Fibroblast of peridontal ligament (primary cell): ENCODE data around the gene SRD5A1.

Experiments used
- DNase-seq: peaks from one replicate; pipeline ENCODE4 v3.0.0-alpha.2; 2010; ENCODE audit errors: extremely low read depth

The SRD5A1 gene

DNA sequence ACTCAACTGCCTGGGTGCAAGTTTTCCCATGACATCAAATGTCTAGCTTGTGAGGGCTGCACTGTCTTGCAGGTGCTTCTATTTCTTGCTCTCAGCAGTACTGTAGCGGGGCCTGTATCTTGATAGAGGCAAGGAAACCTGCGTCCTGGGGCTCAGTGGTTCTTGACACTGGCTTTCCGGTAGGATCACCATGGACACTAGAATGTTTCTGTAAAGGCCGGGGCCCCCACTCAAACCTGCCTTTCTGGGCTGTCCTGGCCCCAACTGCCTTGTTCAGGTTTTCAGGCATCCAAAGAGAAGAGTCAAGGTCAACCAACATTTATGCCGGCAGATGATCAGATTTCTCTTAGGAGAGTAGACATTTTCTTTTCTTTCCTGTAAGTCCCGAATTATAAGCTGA is 53.3 kb downstream of the SRD5A1 start:
- DNase-seq = no peak

DNA sequence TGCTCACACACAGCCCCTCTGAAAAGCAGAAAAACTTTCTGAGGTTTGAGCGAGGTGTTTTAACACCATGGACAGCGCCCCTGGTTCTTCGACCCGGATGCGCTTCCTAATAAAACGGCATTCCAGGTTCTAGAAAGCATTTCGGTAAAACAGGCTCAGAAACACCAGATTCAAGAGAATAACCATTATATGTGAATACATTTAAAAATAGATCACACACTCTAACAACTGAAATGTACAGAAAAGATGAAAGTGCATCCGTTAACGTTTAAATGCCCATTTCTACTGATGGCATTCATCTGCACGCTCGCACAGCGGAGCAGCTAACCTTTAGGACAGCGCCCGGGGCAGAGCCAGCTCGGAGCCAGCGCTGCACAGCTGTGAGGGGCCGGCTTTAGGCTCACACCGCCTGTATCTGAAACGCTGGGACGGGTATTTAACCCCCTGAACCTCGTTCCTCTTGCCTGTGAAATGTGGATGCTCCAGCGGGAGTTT is 53.7 kb downstream of the SRD5A1 start:
- DNase-seq = peak; percentile 61

DNA sequence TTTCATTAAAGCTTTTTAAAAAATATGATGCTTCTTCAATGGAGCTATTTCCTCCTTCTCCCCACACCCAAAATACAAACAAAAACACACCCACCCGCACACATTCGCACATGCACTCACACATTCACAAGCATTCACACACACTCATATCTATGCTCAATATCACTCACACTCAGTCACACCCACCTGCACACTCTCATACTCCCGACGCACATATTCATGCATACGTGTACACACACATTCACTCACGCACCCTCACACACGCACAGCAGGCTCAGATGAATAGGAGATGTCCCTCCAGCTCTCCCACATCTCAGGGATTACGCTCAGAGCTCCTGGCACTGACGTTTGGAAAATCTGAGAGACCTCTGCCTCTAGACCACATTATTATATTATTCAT is 54.3 kb downstream of the SRD5A1 start:
- no peak for DNase-seq

DNA sequence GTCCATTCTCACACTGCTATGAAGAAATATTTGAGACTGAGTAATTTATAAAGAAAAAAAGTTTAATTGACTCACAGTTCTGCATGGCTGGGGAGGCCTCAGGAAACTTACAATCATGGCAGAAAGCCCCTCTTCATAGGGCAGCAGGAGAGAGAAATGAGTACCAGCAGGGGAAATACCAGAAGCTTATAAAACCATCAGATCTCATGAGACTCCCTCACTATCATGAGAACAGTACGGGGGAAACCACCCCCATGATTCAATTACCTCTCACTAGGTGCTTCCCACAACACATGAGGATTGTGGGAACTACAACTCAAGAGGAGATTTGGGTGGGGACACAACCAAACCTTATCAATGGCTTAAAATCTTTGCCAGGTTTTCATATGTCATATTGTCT is 59.7 kb downstream of the SRD5A1 start:
- DNase-seq = no peak

DNA sequence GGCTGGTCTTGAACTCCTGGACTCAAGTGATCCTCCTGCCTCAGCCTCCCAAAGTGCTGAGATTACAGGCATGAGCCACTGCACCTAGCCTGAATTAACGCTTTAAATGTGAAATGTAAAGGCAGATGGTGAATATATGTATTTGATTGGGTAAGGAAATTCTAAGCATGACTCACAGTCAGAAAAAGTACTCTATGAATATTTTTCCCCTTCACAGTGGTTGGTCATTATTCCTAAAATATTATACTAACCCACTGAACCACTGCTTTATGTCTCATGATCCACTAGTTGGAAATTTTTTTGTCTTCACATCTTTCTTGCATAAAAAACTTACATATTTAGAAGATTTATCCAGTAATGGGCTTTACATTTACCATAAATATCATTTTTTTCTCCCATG is 65.5 kb downstream of the SRD5A1 start:
- DNase-seq = no peak

DNA sequence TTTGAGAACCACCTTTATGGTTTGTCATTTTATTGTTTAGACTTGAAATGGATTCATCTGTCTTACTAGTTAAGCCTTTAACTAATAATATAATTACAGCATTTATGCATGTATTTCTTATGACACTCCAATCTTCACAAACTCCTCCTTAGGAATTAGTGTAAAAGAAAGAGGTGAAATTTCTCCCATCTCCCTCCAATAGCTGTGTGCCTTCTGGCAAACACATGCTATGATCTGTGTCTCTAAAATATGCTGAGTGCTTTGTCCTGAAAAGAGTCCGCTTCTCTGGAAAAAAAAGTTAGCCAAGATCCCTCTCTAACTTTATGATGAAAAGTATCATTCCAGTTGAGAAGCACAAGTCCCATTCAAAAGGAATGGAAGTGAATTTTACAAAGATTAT is 66.1 kb downstream of the SRD5A1 start:
- no peak for DNase-seq

DNA sequence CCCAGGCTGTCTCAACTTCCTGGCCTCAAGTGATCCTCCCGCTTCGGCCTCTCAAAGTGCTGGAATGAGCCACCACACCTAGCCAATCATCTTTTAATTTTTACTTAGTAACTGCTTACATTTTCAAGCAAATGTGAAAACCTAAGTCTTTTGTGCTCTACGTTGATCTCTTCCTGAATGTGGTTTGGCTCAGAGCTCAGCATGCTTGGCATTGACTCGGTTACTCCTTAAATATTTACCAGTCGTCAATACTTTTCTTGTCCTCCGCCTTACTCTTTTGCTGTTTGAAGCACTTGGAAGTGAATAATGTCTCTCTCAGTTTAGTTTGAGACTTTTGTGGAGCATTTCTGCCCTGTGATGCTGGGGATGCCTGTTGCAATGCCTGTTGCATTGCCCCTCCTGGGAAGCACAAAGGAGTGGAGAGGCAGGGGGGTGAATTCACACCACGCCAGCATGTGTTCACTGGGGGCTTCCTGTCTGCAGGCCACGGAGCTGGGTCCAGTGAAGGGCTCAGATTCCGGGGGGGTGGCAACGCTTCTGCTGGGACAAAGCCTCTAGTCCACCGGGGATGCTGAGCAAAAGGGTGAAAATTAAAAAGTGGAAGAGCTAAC is 66.9 kb downstream of the SRD5A1 start:
- no peak for DNase-seq

DNA sequence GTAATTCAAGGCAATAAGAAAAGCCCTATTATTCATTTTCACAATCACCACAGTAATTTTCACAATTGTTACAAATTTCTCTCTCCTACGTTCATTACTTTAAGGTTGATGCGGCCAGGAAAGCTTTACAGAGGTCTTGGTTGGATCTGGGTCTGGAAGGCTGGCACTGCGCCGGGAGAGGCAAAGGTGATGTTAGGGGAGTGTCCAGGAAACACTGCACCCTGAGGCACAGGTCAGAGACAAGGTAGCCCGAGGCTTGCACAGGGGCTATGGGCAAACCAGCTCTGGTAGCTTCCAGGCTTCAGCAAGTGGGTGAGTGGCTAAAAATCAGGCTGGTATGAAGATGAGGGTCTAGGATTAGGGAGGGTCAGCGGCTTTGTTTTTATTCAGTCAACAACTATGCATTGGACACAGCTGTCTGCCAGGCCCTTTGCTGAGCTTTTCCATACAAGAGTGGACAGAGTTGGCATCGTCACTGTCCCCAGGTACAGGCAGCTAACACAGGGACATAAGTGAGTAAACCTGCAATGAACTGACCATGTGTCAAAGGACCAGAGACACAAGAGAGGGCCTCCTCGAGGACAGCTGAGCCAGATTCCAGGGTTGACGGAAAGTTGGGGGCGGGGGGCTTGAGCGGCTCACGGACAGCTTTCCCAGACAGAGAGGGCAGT is 67.6 kb downstream of the SRD5A1 start:
- DNase-seq = no peak

GRCh38 chr5:6701491-6701890 is 68.3 kb downstream of the SRD5A1 start:
- DNase-seq = no peak

DNA sequence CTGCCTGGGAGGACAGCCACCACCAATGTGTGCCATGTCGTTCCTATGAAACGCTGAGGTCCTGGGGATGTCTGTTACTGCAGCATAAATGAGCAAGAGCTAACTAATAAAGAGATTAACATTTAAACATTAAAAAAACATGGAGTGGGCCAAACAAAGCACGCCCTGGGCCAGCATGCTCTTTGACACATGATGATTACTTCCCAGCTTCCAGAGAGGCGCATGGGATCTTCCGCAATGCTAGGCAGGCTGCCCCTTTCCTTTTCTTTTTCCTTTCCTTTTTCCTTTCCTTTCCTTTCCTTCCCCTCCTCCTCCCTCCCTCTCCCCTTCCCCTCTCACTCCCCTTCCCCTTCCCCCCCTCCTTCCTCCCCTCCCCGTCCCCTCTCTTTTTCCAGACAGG is 69.4 kb downstream of the SRD5A1 start:
- DNase-seq = no peak

DNA sequence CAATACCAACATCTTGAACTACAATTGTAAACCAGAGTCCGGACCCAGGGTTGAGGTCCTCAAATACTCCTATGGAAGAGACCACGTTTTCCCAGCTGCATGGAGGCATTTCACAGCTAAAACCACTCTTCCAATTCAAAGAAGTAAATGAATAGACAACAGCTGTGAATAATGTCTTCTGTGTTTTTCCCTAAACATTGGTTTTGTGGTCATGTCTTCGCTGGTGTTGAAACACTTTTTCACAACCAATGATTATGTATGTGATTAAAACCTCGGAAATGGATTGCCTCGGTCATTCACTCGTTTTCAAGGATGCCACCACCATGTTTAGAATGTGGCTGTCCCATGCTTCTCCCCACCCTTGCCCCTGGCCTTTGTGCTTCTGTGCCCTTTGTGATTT is 70.6 kb downstream of the SRD5A1 start:
- peak; percentile 57 for DNase-seq

DNA sequence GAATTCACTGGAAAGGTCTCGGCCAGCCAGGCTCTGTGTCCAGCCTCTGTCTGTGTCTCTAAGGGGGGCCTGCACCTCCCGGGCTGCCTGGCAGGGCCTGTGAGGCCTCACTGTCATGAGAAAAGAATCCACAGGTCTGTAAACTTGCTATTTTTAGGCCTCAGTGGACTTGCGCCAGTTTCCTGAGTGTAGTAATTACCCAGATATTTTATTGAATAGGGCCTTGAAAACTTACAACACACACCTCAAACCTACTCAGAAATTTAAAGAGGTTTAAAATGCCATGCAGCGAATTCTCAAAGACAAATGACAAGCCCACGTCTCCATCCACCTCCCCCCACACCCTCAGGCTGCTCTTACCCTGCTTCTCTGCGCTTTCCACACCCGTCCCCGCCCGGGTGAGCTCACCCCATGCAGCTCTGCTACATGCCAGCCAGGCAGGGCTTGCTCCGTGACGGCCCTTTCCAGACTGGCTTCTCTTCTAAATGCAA is 71.2 kb downstream of the SRD5A1 start:
- peak; percentile 80 for DNase-seq

DNA sequence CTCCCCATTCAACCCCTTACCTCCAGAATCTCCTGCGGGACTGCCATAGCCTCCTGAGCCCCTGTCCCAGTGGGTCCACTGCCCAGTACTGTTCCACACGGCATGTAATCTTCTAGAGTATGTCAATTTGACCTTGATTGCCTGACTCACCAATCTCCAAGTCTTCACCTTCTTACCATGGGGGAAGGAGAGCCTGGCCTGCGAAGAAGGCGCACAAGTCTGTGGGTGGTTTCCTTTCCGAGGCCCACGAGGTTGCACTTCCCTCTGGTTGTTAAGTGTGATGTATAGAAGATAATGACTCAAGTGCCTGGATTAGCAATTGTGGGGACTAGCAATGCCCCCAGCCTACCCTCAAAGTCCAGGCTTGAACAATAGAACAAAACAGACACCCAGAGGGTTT is 71.8 kb downstream of the SRD5A1 start:
- DNase-seq = no peak

GRCh38 chr5:6705959-6706358 is 72.7 kb downstream of the SRD5A1 start:
- no peak for DNase-seq

DNA sequence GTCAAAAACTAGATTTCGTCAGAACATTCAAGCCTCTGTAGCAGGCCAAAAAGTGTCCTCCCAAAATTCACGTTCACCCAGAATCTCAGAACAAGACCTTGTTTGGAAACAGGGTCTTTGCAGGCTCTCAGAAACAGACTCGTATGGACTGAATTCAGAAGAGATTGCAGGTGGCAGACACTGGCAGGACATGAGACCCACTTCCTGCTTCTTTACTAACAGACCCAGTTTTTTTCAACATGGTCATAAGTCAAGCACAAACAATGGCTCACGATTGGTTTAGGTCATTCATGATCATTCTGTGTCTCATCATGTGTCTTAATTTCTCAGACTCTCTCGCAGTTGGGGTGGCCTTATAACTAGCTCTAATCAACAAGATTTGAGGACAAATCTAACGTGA is 74.6 kb downstream of the SRD5A1 start:
- DNase-seq = no peak

DNA sequence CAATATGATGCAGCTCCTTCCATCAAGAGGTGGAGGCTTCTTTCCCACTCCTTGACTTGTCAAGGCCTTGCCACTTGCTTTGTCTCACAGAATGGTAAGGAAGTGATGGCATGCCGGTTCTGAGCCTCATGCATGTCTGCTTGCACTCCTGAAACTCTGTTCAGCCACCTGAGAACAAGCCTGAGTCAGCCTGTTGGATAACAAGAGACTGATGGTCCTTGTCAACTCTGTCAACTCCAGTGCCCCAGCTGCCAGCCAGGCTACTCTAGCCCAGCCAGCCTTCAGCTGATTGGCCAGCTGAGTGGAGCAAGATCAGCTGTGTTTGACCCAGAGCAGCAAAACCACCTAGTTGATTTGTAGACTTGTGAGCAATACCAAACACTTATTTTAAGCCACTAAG is 75.6 kb downstream of the SRD5A1 start:
- DNase-seq = no peak

DNA sequence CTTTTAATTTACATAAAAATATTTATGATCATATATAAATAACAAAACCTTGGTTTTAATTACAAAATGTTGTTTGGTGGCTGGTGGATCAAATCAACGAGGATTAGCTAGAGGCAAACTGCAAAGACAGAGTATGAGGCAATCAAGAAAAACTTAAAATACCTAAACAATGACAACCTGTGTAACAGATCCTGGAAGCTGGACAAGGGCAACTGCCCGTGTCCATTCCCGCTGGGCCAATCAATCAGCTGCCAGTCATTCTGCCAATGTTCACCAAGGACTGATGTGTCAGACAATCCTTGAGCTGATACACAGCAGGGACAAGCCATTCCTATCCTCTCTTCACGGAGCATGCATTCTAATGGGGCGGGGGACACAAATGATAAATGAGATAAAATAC is 76.8 kb downstream of the SRD5A1 start:
- no peak for DNase-seq

GRCh38 chr5:6710551-6711318 is 77.5 kb downstream of the SRD5A1 start:
- no peak for DNase-seq

DNA sequence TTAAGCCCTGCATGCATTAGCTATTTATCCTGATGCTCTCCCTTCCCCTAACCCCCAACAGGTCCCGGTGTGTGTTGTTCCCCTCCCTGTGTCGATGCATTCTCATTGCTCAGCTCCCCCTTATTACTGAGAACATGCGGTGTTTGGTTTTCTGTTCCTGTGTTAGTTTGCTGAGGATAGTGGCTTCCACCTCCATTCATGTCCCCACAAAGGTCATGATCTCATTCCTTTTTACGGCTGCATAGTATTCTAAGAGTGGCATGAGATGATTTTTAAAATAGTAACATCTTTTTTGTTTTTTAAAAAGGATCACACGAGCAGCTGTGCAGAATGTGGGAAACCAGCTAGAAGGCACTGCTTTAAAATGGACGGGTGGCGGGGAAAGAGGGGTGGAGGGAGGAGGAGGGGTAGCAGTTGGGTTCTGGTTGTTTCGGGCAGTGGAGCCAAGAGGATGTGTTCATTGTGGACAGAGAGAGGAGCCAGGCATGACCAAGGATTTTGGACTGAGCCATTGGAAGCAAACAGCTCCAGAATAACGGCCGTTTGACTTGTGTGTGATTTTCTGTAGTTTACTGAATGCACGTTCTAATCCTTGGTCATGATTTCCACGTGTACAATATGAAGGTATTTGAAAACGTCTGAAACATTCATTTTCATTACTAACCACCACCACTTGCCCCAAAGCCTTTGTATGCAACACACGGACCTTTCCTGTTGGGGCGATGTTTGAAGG is 78.3 kb downstream of the SRD5A1 start:
- no peak for DNase-seq

DNA sequence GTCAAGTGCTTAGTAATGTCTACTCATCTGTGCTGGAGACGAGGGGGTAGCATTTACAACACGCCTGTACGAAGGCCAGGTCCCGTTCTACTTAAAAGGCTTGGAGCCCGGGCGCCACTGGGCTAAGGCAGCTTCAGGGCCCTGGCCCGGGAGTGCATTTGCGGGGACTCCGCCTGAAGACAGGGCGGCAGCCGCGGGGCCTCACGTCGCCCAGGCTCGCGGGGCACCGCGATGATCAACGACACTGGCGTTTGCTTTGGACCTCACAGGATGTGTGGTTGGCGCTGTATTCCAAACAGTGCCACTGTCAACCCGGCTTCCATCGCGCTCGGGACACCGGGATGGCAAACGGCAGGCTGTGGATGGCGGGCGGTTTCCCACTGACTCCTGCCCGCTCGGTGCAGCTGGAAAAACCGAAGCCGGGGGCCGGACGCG is 78.9 kb downstream of the SRD5A1 start:
- peak; percentile 58 for DNase-seq

- DNase-seq = peak; percentile 94
Measured at GRCh38 chr5:6712577-6713273, 79.5 kb downstream of the SRD5A1 start.
